GM12891 (cell line): Measurements from ENCODE around the gene LGR5.

Source experiments
- DNase-seq: peaks from one replicate; pipeline ENCODE4 v3.0.0; 2011; ENCODE audit warnings: low spot score; ENCODE audit not compliant: insufficient read length
- FAIRE-seq: peaks from 2 replicates; lab custom pipeline; 2011; peaks lifted over from hg19 to GRCh38; lab: Jason Lieb, UNC
- PAX5 ChIP-seq: IDR thresholded peaks from 2 replicates; pipeline ENCODE4 v1.6.1; 2011; ENCODE audit warnings: low read length, moderate library complexity, mild to moderate bottlenecking; ENCODE audit not compliant: insufficient read depth, severe bottlenecking
- POLR2A ChIP-seq: IDR thresholded peaks from 2 replicates; pipeline ENCODE4 v1.6.1; 2011; ENCODE audit warnings: low read depth, low read length, control low read depth
- POLR2AphosphoS5 ChIP-seq: IDR thresholded peaks from 2 replicates; pipeline ENCODE4 v1.6.1; 2011; ENCODE audit warnings: low read depth, low read length, control low read depth
- POU2F2 ChIP-seq: IDR thresholded peaks from 2 replicates; pipeline ENCODE4 v1.6.1; 2011; ENCODE audit warnings: low read depth, mild to moderate bottlenecking, control low read depth, low read length, moderate library complexity
- SPI1 ChIP-seq: IDR thresholded peaks from 2 replicates; pipeline ENCODE4 v1.6.1; 2011; ENCODE audit warnings: low read depth, low read length, control low read depth
- TAF1 ChIP-seq: IDR thresholded peaks from 2 replicates; pipeline ENCODE4 v1.6.1; 2011; ENCODE audit warnings: low read depth, low read length, control low read depth

LGR5 gene

GRCh38 chr12:71585218-71585617 lies 145.6 kb downstream of the LGR5 start:
- TF ChIP-seq POU2F2 (no peak), TAF1 (no peak), POLR2A (no peak), SPI1 (no peak), POLR2AphosphoS5 (no peak), PAX5 (no peak)
- FAIRE-seq (no peak), DNase-seq (no peak)

GRCh38 chr12:71587012-71587411 lies 147.4 kb downstream of the LGR5 start:
- TF ChIP-seq TAF1 (no peak), POLR2AphosphoS5 (no peak), POLR2A (no peak), SPI1 (no peak)
- DNase-seq (no peak), FAIRE-seq (no peak)

- FAIRE-seq (no peak), DNase-seq (no peak)
- TF ChIP-seq PAX5 (no peak), POU2F2 (no peak), POLR2A (no peak), POLR2AphosphoS5 (no peak), TAF1 (no peak), SPI1 (no peak)
These were observed 149.9 kb downstream of the LGR5 start for GRCh38 chr12:71589478-71589881.

GRCh38 chr12:71591601-71592000 lies 152.0 kb downstream of the LGR5 start:
- DNase-seq (no peak), FAIRE-seq (no peak)
- TF ChIP-seq SPI1 (no peak), POLR2AphosphoS5 (no peak), PAX5 (no peak), POU2F2 (no peak), TAF1 (no peak), POLR2A (no peak)

GRCh38 chr12:71592841-71593240 lies 153.2 kb downstream of the LGR5 start:
- DNase-seq (no peak), FAIRE-seq (no peak)
- TF ChIP-seq SPI1 (no peak), TAF1 (no peak), PAX5 (no peak), POU2F2 (no peak), POLR2A (no peak), POLR2AphosphoS5 (no peak)

GRCh38 chr12:71594214-71594948 lies 154.8 kb downstream of the LGR5 start:
- no peak for DNase-seq
- no peak for FAIRE-seq
- no peak for TF ChIP-seq POLR2AphosphoS5
- TF ChIP-seq POLR2A, result no peak
- no peak for TF ChIP-seq POU2F2
- TF ChIP-seq SPI1, result no peak
- no peak for TF ChIP-seq PAX5
- no peak for TF ChIP-seq TAF1

GRCh38 chr12:71599210-71599609 lies 159.6 kb downstream of the LGR5 start:
- DNase-seq (no peak), FAIRE-seq (no peak)
- TF ChIP-seq POU2F2 (no peak), PAX5 (no peak), POLR2A (no peak), POLR2AphosphoS5 (no peak), SPI1 (no peak), TAF1 (no peak)

GRCh38 chr12:71601546-71601945 lies 161.9 kb downstream of the LGR5 start:
- no peak for TF ChIP-seq POU2F2
- no peak for TF ChIP-seq POLR2AphosphoS5
- TF ChIP-seq POLR2A, result no peak
- no peak for TF ChIP-seq SPI1
- TF ChIP-seq TAF1, result no peak
- DNase-seq, result no peak
- no peak for FAIRE-seq

- FAIRE-seq (no peak), DNase-seq (no peak)
- TF ChIP-seq SPI1, result no peak
- TF ChIP-seq POLR2A, result no peak
- no peak for TF ChIP-seq POLR2AphosphoS5
- no peak for TF ChIP-seq TAF1
- no peak for TF ChIP-seq POU2F2
- TF ChIP-seq PAX5, result no peak
These were observed 163.4 kb downstream of the LGR5 start for GRCh38 chr12:71602761-71603577.

- DNase-seq, result no peak
- FAIRE-seq, result no peak
- TF ChIP-seq POLR2AphosphoS5 (no peak), POU2F2 (no peak), POLR2A (no peak), SPI1 (no peak)
These were observed 165.4 kb downstream of the LGR5 start for GRCh38 chr12:71605039-71605438.
